Astrocyte (in vitro differentiated cells and primary cell): ENCODE measurements around the gene TMCC1. TPM values are rescaled to one million over a fixed set of nuclear protein-coding genes. Genes with fewer than 3 reads are reported as not detected.
A peak's percentile ranks its signal among the peaks of the same experiment; 100 is the strongest.

Source experiments
- DNase-seq: peaks from one replicate; pipeline ENCODE4 v3.0.0-alpha.2; 2010; ENCODE audit warnings: low read depth
- FAIRE-seq: peaks from 2 replicates; lab custom pipeline; 2011; peaks lifted over from hg19 to GRCh38; lab: Jason Lieb, UNC
- H2AFZ ChIP-seq: 2 replicates; pipeline ENCODE4 v1.6.0; 2012; ENCODE audit warnings: low read depth, low read length, inconsistent platforms
- H3K27ac ChIP-seq: 2 replicates; pipeline ENCODE4 v1.5.1; 2011; ENCODE audit warnings: low read depth, low read length, inconsistent platforms
- H3K27me3 ChIP-seq: 2 replicates; pipeline ENCODE4 v1.6.0; 2011; ENCODE audit warnings: low read length, inconsistent platforms; ENCODE audit not compliant: insufficient read depth
- H3K36me3 ChIP-seq: 2 replicates; pipeline ENCODE4 v1.5.1; 2011; ENCODE audit warnings: low read length, inconsistent platforms; ENCODE audit not compliant: insufficient read depth
- H3K4me1 ChIP-seq: 2 replicates; pipeline ENCODE4 v1.5.1; 2011; ENCODE audit warnings: low read length, inconsistent platforms; ENCODE audit not compliant: insufficient read depth
- H3K4me2 ChIP-seq: 2 replicates; pipeline ENCODE4 v1.6.0; 2012; ENCODE audit warnings: low read length, inconsistent platforms
- H3K4me3 ChIP-seq: 2 replicates; pipeline ENCODE4 v1.5.1; 2011; ENCODE audit warnings: low read depth, mild to moderate bottlenecking, low read length, inconsistent platforms; ENCODE audit not compliant: insufficient read depth
- H3K79me2 ChIP-seq: 2 replicates; pipeline ENCODE4 v1.6.0; 2012; ENCODE audit warnings: mild to moderate bottlenecking, low read length, inconsistent platforms; ENCODE audit not compliant: insufficient read depth
- H3K9ac ChIP-seq: 2 replicates; pipeline ENCODE4 v1.6.0; 2012; ENCODE audit warnings: mild to moderate bottlenecking, low read length, inconsistent platforms
- H3K9me3 ChIP-seq: 2 replicates; pipeline ENCODE4 v1.5.1; 2012; ENCODE audit warnings: low read depth, mild to moderate bottlenecking, low read length, inconsistent platforms; ENCODE audit not compliant: insufficient read depth
- H4K20me1 ChIP-seq: 2 replicates; pipeline ENCODE4 v1.6.0; 2012; ENCODE audit warnings: low read length, inconsistent platforms; ENCODE audit not compliant: insufficient read depth
- H3K27ac Mint-ChIP-seq: one replicate; pipeline ENCODE4 v1.8.0; 2021; ENCODE audit warnings: mild to moderate bottlenecking, mixed read lengths; ENCODE audit not compliant: unreplicated experiment
- H3K27me3 Mint-ChIP-seq: one replicate; pipeline ENCODE4 v1.8.0; 2021; ENCODE audit warnings: low read depth, mixed read lengths; ENCODE audit not compliant: unreplicated experiment
- H3K36me3 Mint-ChIP-seq: one replicate; pipeline ENCODE4 v1.8.0; 2021; ENCODE audit warnings: low read depth, mixed read lengths; ENCODE audit not compliant: unreplicated experiment
- H3K4me1 Mint-ChIP-seq: one replicate; pipeline ENCODE4 v1.8.0; 2021; ENCODE audit warnings: low read depth, mixed read lengths; ENCODE audit not compliant: unreplicated experiment
- H3K4me3 Mint-ChIP-seq: one replicate; pipeline ENCODE4 v1.8.0; 2021; ENCODE audit warnings: mild to moderate bottlenecking, moderate library complexity, mixed read lengths; ENCODE audit not compliant: unreplicated experiment
- H3K9me3 Mint-ChIP-seq: one replicate; pipeline ENCODE4 v1.8.0; 2021; ENCODE audit warnings: mild to moderate bottlenecking, mixed read lengths; ENCODE audit not compliant: unreplicated experiment
- CTCF ChIP-seq: IDR thresholded peaks from 2 replicates; pipeline ENCODE4 v1.5.1; 2011; ENCODE audit warnings: low read depth, mild to moderate bottlenecking, inconsistent platforms, low read length, moderate library complexity; ENCODE audit not compliant: insufficient read depth
- EZH2 ChIP-seq: IDR thresholded peaks from 2 replicates; pipeline ENCODE4 v1.6.1; 2012; ENCODE audit warnings: mild to moderate bottlenecking, low read length, inconsistent platforms; ENCODE audit not compliant: insufficient read depth
- total RNA-seq: library from RNA; stranded (reverse); gene quantifications from 2 replicates; pipeline ENCODE4 v1.2.1, GENCODE V29; 2021

TMCC1 gene
- total RNA-seq, 1 donor from 2014 or later: 37.9 TPM

GRCh38 chr3:129793942-129794310 lies 99.6 kb downstream of the TMCC1 start:
- H3K27ac Mint-ChIP-seq: peak overlapping the region; percentile 89
- no peaks in the 10 kb centered on the region for H3K27me3 Mint-ChIP-seq
- H3K36me3 Mint-ChIP-seq: no peaks in the 10 kb centered on the region
- no peaks in the 10 kb centered on the region for H3K9me3 Mint-ChIP-seq
- Histone ChIP-seq H3K4me2 (peak overlapping the region; percentile 85), H3K27ac (peak overlapping the region; percentile 65), H3K9me3 (no peaks in the 10 kb centered on the region), H4K20me1 (no peaks in the 10 kb centered on the region), H3K79me2 (peaks cover 19% of the 10 kb centered on the region), H3K27me3 (no peaks in the 10 kb centered on the region), H3K9ac (peak overlapping the region; percentile 76), H3K4me1 (peaks cover 21% of the 10 kb centered on the region), H3K4me3 (peak overlapping the region; percentile 54), H2AFZ (no peak overlapping the region), H3K36me3 (no peaks in the 10 kb centered on the region)
- FAIRE-seq (no peak), DNase-seq (no peak)
- H3K4me3 Mint-ChIP-seq: peak overlapping the region; percentile 83
- peaks cover 30% of the 10 kb centered on the region for H3K4me1 Mint-ChIP-seq
- no peak for TF ChIP-seq EZH2
- no peak for TF ChIP-seq CTCF

GRCh38 chr3:129793319-129793718 lies 100.2 kb downstream of the TMCC1 start:
- Histone ChIP-seq H4K20me1 (no peaks in the 10 kb centered on the region), H3K4me2 (peak overlapping the region; percentile 85), H3K9me3 (no peaks in the 10 kb centered on the region), H3K36me3 (no peaks in the 10 kb centered on the region), H3K9ac (peak overlapping the region; percentile 76), H2AFZ (no peak overlapping the region), H3K27me3 (no peaks in the 10 kb centered on the region), H3K4me1 (peaks cover 21% of the 10 kb centered on the region), H3K79me2 (peaks cover 20% of the 10 kb centered on the region), H3K4me3 (peak overlapping the region; percentile 54), H3K27ac (no peak overlapping the region)
- H3K4me3 Mint-ChIP-seq: peak overlapping the region; percentile 83
- H3K4me1 Mint-ChIP-seq: peaks cover 30% of the 10 kb centered on the region
- FAIRE-seq: no peak
- H3K9me3 Mint-ChIP-seq: no peaks in the 10 kb centered on the region
- DNase-seq: no peak
- no peaks in the 10 kb centered on the region for H3K27me3 Mint-ChIP-seq
- H3K27ac Mint-ChIP-seq: no peak overlapping the region
- H3K36me3 Mint-ChIP-seq: peaks cover 2% of the 10 kb centered on the region
- no peak for TF ChIP-seq CTCF
- TF ChIP-seq EZH2: no peak

GRCh38 chr3:129783470-129783869 lies 110.0 kb downstream of the TMCC1 start:
- Mint-ChIP-seq H3K27ac (no peak overlapping the region), H3K36me3 (peaks cover 7% of the 10 kb centered on the region), H3K4me3 (no peak overlapping the region), H3K9me3 (no peaks in the 10 kb centered on the region), H3K27me3 (no peaks in the 10 kb centered on the region), H3K4me1 (no peaks in the 10 kb centered on the region)
- no peak overlapping the region for H2AFZ ChIP-seq
- H3K9me3 ChIP-seq: no peaks in the 10 kb centered on the region
- no peaks in the 10 kb centered on the region for H4K20me1 ChIP-seq
- H3K4me3 ChIP-seq: no peak overlapping the region
- peaks cover 17% of the 10 kb centered on the region for H3K79me2 ChIP-seq
- no peak overlapping the region for H3K27ac ChIP-seq
- H3K36me3 ChIP-seq: no peaks in the 10 kb centered on the region
- no peak overlapping the region for H3K9ac ChIP-seq
- H3K4me1 ChIP-seq: no peaks in the 10 kb centered on the region
- TF ChIP-seq CTCF: no peak
- TF ChIP-seq EZH2: no peak
- no peak overlapping the region for H3K4me2 ChIP-seq
- H3K27me3 ChIP-seq: no peaks in the 10 kb centered on the region
- DNase-seq (peak; percentile 56), FAIRE-seq (no peak)
